Body of pancreas (tissue), 4 donors: ENCODE measurements around the gene ACBD6. TPM values are rescaled to one million over a fixed set of nuclear protein-coding genes. Genes with fewer than 3 reads are reported as not detected.

Source experiments
- ATAC-seq: fragments of 150-250 bp; one replicate; pipeline ENCODE4 v1.9.1; 2016
- DNase-seq, 4 donors: peaks; one replicate each; pipeline ENCODE4 v3.0.0-alpha.2; 2019
- H3K27ac ChIP-seq, 4 donors: fragments of 200-600 bp; sonication (generic); 1 replicate in 3 of 4; 2 replicates in 1 of 4; pipeline versions ENCODE4 v1.5.1 to v1.6.1; 2016 to 2019; ENCODE audit warnings: mild to moderate bottlenecking in 1 of 4, mixed read lengths in 1 of 4, moderate library complexity in 1 of 4
- H3K27me3 ChIP-seq, 2 donors: fragments of 200-600 bp; sonication (generic); one replicate each; pipeline ENCODE4 v1.6.0; 2016; ENCODE audit warnings: mild to moderate bottlenecking in 1 of 2
- H3K36me3 ChIP-seq, 2 donors: fragments of 200-600 bp; sonication (generic); replicated peaks in 1 of 2; 2 replicates each; pipeline ENCODE4 v1.5.1; 2016; ENCODE audit warnings: low read depth in 2 of 2; ENCODE audit not compliant: insufficient read depth in 1 of 2
- H3K4me1 ChIP-seq: fragments of 200-600 bp; sonication (generic); one replicate; pipeline ENCODE4 v1.6.0; 2016
- H3K4me3 ChIP-seq, 2 donors: fragments of 200-600 bp; sonication (generic); 1 replicate in 1 of 2; 2 replicates in 1 of 2; pipeline ENCODE4 v1.5.1; 2016 to 2019
- H3K9me3 ChIP-seq, 3 donors: fragments of 200-600 bp; sonication (generic); 1 replicate in 2 of 3; 2 replicates in 1 of 3; pipeline ENCODE4 v1.5.1; 2016
- POLR2A ChIP-seq, 3 donors: fragments of 450-650 bp; IDR thresholded peaks; one replicate each; pipeline ENCODE4 v1.6.1; 2016; ENCODE audit warnings: antibody characterized with exemption in 3 of 3, mild to moderate bottlenecking in 2 of 3
- WGBS, 2 donors: methylation state at CpG; one replicate each; pipeline ENCODE4 v1.1.5; 2017; 5-methylcytosine and 5-hydroxymethylcytosine counted together
- intact Hi-C: fragments of 100-400 bp; cut with DNase I; formaldehyde crosslinking; loops from one replicate; pipeline ENCODE4 v1.15.1; 2023
- total RNA-seq, 2 donors: library from RNA; depleted of rRNA; stranded (reverse); fragments of >200 nt; gene quantifications; one replicate each; pipeline ENCODE4 v1.1.0, GENCODE V29; 2016
- TF ChIP-seq, protein P1 (sequence below), 7 experiments: fragments of 450-650 bp in 4 of 7; fragments of 200-600 bp in 3 of 7; sonication (generic) in 3 of 7; IDR thresholded peaks; one replicate each; pipeline ENCODE4 v1.5.1; 2016 to 2019; ENCODE audit warnings: antibody characterized with exemption in 7 of 7

The ACBD6 gene
- total RNA-seq, 2 donors from 2014 or later: 37.4 to 49.4 TPM

GRCh38 chr1:180524160-180524914 lies 22.0 kb upstream of the ACBD6 start:
- DNase-seq (no peak), ATAC-seq (no peak)
- WGBS, 2 donors: 73 to 75% methylated on average over 7 of the region's 7 CpGs
- Histone ChIP-seq H3K4me1 (peaks cover 20% of the 10 kb centered on the region), H3K27me3 (no peaks in the 10 kb centered on the region), H3K9me3 (no peaks in the 10 kb centered on the region), H3K36me3 (no peaks in the 10 kb centered on the region), H3K27ac (no peak overlapping the region), H3K4me3 (no peak overlapping the region)
- TF ChIP-seq, protein P1, sequence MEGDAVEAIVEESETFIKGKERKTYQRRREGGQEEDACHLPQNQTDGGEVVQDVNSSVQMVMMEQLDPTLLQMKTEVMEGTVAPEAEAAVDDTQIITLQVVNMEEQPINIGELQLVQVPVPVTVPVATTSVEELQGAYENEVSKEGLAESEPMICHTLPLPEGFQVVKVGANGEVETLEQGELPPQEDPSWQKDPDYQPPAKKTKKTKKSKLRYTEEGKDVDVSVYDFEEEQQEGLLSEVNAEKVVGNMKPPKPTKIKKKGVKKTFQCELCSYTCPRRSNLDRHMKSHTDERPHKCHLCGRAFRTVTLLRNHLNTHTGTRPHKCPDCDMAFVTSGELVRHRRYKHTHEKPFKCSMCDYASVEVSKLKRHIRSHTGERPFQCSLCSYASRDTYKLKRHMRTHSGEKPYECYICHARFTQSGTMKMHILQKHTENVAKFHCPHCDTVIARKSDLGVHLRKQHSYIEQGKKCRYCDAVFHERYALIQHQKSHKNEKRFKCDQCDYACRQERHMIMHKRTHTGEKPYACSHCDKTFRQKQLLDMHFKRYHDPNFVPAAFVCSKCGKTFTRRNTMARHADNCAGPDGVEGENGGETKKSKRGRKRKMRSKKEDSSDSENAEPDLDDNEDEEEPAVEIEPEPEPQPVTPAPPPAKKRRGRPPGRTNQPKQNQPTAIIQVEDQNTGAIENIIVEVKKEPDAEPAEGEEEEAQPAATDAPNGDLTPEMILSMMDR (IDR thresholded peaks at IDR 0.05): no peak
- no peak for TF ChIP-seq POLR2A (IDR thresholded peaks at IDR 0.05)
- intact Hi-C loops: loop anchor here (10.0 kb wide), 2 partner anchors 330 to 630 kb away; no protein-coding TSS in a partner anchor

GRCh38 chr1:180522213-180522515 lies 19.8 kb upstream of the ACBD6 start:
- DNase-seq (no peak), ATAC-seq (peak; percentile 35)
- peak overlapping the region in 3 of 4 donors; percentile 44 to 57 (median 56) for H3K27ac ChIP-seq

GRCh38 chr1:180521474-180522212 lies 19.3 kb upstream of the ACBD6 start:
- WGBS, 2 donors: 40 to 44% methylated on average over 9 of the region's 9 CpGs
- H3K4me1 ChIP-seq: peaks cover 20% of the 10 kb centered on the region
- ATAC-seq: peak; percentile 74
- peak in 2 of 4 donors; percentile 23 to 24 for DNase-seq
- TF ChIP-seq, protein P1 (IDR thresholded peaks at IDR 0.05): no peak
- no peak for TF ChIP-seq POLR2A (IDR thresholded peaks at IDR 0.05)
- H3K27ac ChIP-seq: peak overlapping the region in 3 of 4 donors; percentile 44 to 57 (median 56)
- intact Hi-C loops: loop anchor here (10.0 kb wide), 2 partner anchors 333 to 633 kb away; no protein-coding TSS in a partner anchor
- no peak overlapping the region for H3K4me3 ChIP-seq
- no peaks in the 10 kb centered on the region for H3K9me3 ChIP-seq
- no peaks in the 10 kb centered on the region for H3K27me3 ChIP-seq
- H3K36me3 ChIP-seq: no peaks in the 10 kb centered on the region

More at GRCh38 chr1:180522213-180522515, 19.8 kb upstream of the ACBD6 start:
- 18 to 19% methylated on average over 7 of the region's 7 CpGs for WGBS, 2 donors
- intact Hi-C loops: loop anchor here (10.0 kb wide), 2 partner anchors 333 to 633 kb away; no protein-coding TSS in a partner anchor
- Histone ChIP-seq H3K9me3 (no peaks in the 10 kb centered on the region), H3K27me3 (no peaks in the 10 kb centered on the region), H3K4me1 (peaks cover 20% of the 10 kb centered on the region), H3K36me3 (no peaks in the 10 kb centered on the region), H3K4me3 (no peak overlapping the region)
- no peak for TF ChIP-seq POLR2A (IDR thresholded peaks at IDR 0.05)
- TF ChIP-seq, protein P1 (IDR thresholded peaks at IDR 0.05): no peak

DNA sequence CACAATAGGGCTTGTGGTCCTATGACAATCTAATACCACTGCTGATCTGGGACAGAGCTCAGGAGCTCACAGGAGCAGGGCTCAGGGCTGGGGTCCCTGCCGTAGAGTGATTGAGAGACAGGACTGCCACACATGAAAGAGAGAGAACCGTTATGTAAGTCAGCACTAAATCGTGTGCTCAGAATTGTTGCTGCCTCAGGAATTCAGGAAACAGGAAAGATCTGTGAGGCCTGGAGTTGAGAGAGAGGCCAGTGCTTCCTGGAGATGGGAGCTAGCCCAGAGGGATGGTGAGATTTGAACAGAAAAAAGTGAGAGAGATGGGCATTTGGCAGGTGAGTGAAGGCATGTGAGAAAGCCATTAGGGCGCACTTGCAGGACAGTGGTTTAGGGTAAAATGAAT lies 17.5 kb upstream of the ACBD6 start:
- Histone ChIP-seq H3K9me3 (no peaks in the 10 kb centered on the region), H3K36me3 (no peaks in the 10 kb centered on the region), H3K27me3 (no peaks in the 10 kb centered on the region), H3K27ac (no peak overlapping the region), H3K4me1 (peaks cover 20% of the 10 kb centered on the region), H3K4me3 (no peak overlapping the region)
- WGBS, 2 donors: 55 to 74% methylated on average over 4 of the region's 4 CpGs
- intact Hi-C loops: loop anchor here (10.0 kb wide), 2 partner anchors 335 to 635 kb away; no protein-coding TSS in a partner anchor
- DNase-seq: no peak
- no peak for TF ChIP-seq POLR2A (IDR thresholded peaks at IDR 0.05)
- TF ChIP-seq, protein P1 (IDR thresholded peaks at IDR 0.05): no peak
- ATAC-seq: no peak
